Smooth muscle cell (in vitro differentiated cells): Measurements from ENCODE around the gene CHSY3. TPM values are rescaled to one million over a fixed set of nuclear protein-coding genes. Genes with fewer than 3 reads are reported as not detected.

Experiments used
- DNase-seq: peaks from one replicate; lab custom pipeline; 2025; ENCODE audit not compliant: unreplicated experiment; lab: John Stamatoyannopoulos, UW
- H2AFZ ChIP-seq: fragments of 200-600 bp; sonication (generic); 2 replicates; pipeline ENCODE4 v1.6.0; 2016; ENCODE audit warnings: antibody characterized with exemption, low read depth, mild to moderate bottlenecking
- H3F3A ChIP-seq: fragments of 200-600 bp; sonication (generic); 2 replicates; pipeline ENCODE4 v1.6.0; 2017; ENCODE audit warnings: antibody characterized with exemption, low read depth
- H3K27ac ChIP-seq: fragments of 200-600 bp; sonication (generic); 2 replicates; pipeline ENCODE4 v1.5.1; 2016; ENCODE audit warnings: low read depth, mild to moderate bottlenecking
- H3K27me3 ChIP-seq: fragments of 200-600 bp; sonication (generic); 2 replicates; pipeline ENCODE4 v1.6.1; 2016; ENCODE audit warnings: low read depth, mild to moderate bottlenecking
- H3K36me3 ChIP-seq: fragments of 200-600 bp; sonication (generic); 2 replicates; pipeline ENCODE4 v1.5.1; 2016; ENCODE audit warnings: low read depth
- H3K4me1 ChIP-seq: fragments of 200-600 bp; sonication (generic); 2 replicates; pipeline ENCODE4 v1.5.1; 2016; ENCODE audit warnings: low read depth
- H3K4me2 ChIP-seq: fragments of 200-600 bp; sonication (generic); 2 replicates; pipeline ENCODE4 v1.6.0; 2016; ENCODE audit warnings: mild to moderate bottlenecking
- H3K4me3 ChIP-seq: fragments of 200-600 bp; sonication (generic); 2 replicates; pipeline ENCODE4 v1.5.1; 2016; ENCODE audit warnings: mild to moderate bottlenecking
- H3K79me2 ChIP-seq: fragments of 200-600 bp; sonication (generic); 2 replicates; pipeline ENCODE4 v1.6.0; 2016; ENCODE audit warnings: low read depth, mild to moderate bottlenecking
- H3K9ac ChIP-seq: fragments of 200-600 bp; sonication (generic); 2 replicates; pipeline ENCODE4 v1.6.0; 2016; ENCODE audit warnings: low read depth
- H3K9me3 ChIP-seq: fragments of 200-600 bp; sonication (generic); replicated peaks from 2 replicates; pipeline ENCODE4 v1.5.1; 2016; ENCODE audit warnings: low read depth
- H4K20me1 ChIP-seq: fragments of 200-600 bp; sonication (generic); 2 replicates; pipeline ENCODE4 v1.6.0; 2016; ENCODE audit warnings: low read depth
- CTCF ChIP-seq: fragments of 200-600 bp; sonication (generic); IDR thresholded peaks from 2 replicates; pipeline ENCODE4 v1.5.1; 2017; ENCODE audit warnings: borderline replicate concordance, mild to moderate bottlenecking, antibody characterized with exemption; ENCODE audit not compliant: insufficient read depth, poor library complexity, severe bottlenecking
- WGBS: methylation state at CpG from one replicate; pipeline ENCODE4 v1.1.7; 2016; ENCODE audit warnings: low lambda C conversion rate; 5-methylcytosine and 5-hydroxymethylcytosine counted together
- polyA plus RNA-seq: library from polyadenylated mRNA; unstranded; fragments of >200 nt; fragmentation: Nextera tagmentation; extraction: Ambion mirVana; gene quantifications from 2 replicates; pipeline ENCODE4 v1.2.1, GENCODE V29; 2016
- total RNA-seq: library from RNA; depleted of rRNA; stranded (reverse); fragments of >200 nt; gene quantifications from 2 replicates; pipeline ENCODE4 v1.2.3, GENCODE V29; 2014

The CHSY3 gene
- total and polyA plus RNA-seq, 2 experiments from 2014 or later = 12.7 to 15.6 TPM

GRCh38 chr5:130025511-130025910 is 121.2 kb downstream of the CHSY3 start:
- no peaks in the 10 kb centered on the region for H3K9me3 ChIP-seq
- no peaks in the 10 kb centered on the region for H3K36me3 ChIP-seq
- WGBS = 100% methylated on average over 1 of the region's 1 CpG
- no peak overlapping the region for H3K27ac ChIP-seq
- H3K4me1 ChIP-seq = no peaks in the 10 kb centered on the region
- no peak for DNase-seq
- no peak overlapping the region for H2AFZ ChIP-seq
- no peak overlapping the region for H3K4me3 ChIP-seq
- TF ChIP-seq CTCF = no peak
- no peaks in the 10 kb centered on the region for H3K27me3 ChIP-seq
- no peaks in the 10 kb centered on the region for H3F3A ChIP-seq
- H3K4me2 ChIP-seq = no peak overlapping the region
- no peak overlapping the region for H3K9ac ChIP-seq
- no peaks in the 10 kb centered on the region for H4K20me1 ChIP-seq
- H3K79me2 ChIP-seq = no peaks in the 10 kb centered on the region

- Histone ChIP-seq H3K9me3 (no peaks in the 10 kb centered on the region), H3K4me2 (no peak overlapping the region), H2AFZ (no peak overlapping the region), H3K27ac (no peak overlapping the region), H3K79me2 (no peaks in the 10 kb centered on the region), H3K36me3 (no peaks in the 10 kb centered on the region), H3F3A (no peaks in the 10 kb centered on the region), H3K9ac (no peak overlapping the region), H3K4me3 (no peak overlapping the region), H3K4me1 (no peaks in the 10 kb centered on the region), H3K27me3 (no peaks in the 10 kb centered on the region), H4K20me1 (no peaks in the 10 kb centered on the region)
- 93% methylated on average over 3 of the region's 3 CpGs for WGBS
- no peak for TF ChIP-seq CTCF
- no peak for DNase-seq
Observed at GRCh38 chr5:130032807-130033206, 128.5 kb downstream of the CHSY3 start.

GRCh38 chr5:130034566-130035210 is 130.4 kb downstream of the CHSY3 start:
- no peaks in the 10 kb centered on the region for H3K4me1 ChIP-seq
- no peak for TF ChIP-seq CTCF
- no peaks in the 10 kb centered on the region for H3K9me3 ChIP-seq
- H3K4me3 ChIP-seq = no peak overlapping the region
- no peaks in the 10 kb centered on the region for H3K36me3 ChIP-seq
- H3F3A ChIP-seq = no peaks in the 10 kb centered on the region
- H3K79me2 ChIP-seq = no peaks in the 10 kb centered on the region
- no peak overlapping the region for H3K27ac ChIP-seq
- H4K20me1 ChIP-seq = no peaks in the 10 kb centered on the region
- H2AFZ ChIP-seq = no peak overlapping the region
- H3K4me2 ChIP-seq = no peak overlapping the region
- H3K9ac ChIP-seq = no peak overlapping the region
- DNase-seq = no peak
- no peaks in the 10 kb centered on the region for H3K27me3 ChIP-seq

- Histone ChIP-seq H3K9me3 (no peaks in the 10 kb centered on the region), H2AFZ (no peak overlapping the region), H3F3A (no peaks in the 10 kb centered on the region), H3K4me2 (no peak overlapping the region), H3K27me3 (no peaks in the 10 kb centered on the region), H3K9ac (no peak overlapping the region), H3K79me2 (no peaks in the 10 kb centered on the region), H4K20me1 (no peaks in the 10 kb centered on the region), H3K4me3 (no peak overlapping the region), H3K27ac (no peak overlapping the region), H3K36me3 (no peaks in the 10 kb centered on the region), H3K4me1 (no peaks in the 10 kb centered on the region)
- no peak for TF ChIP-seq CTCF
- WGBS = 80% methylated on average over 1 of the region's 1 CpG
- DNase-seq = no peak
Observed at GRCh38 chr5:130035388-130035787, 131.1 kb downstream of the CHSY3 start.
